Smooth muscle cell (in vitro differentiated cells): ENCODE results near the gene KIF23. TPM values are rescaled to one million over a fixed set of nuclear protein-coding genes. Genes with fewer than 3 reads are reported as not detected.

ENCODE experiments used
- DNase-seq: peaks from one replicate; lab custom pipeline; 2025; ENCODE audit not compliant: unreplicated experiment; lab: John Stamatoyannopoulos, UW
- H2AFZ ChIP-seq: fragments of 200-600 bp; sonication (generic); 2 replicates; pipeline ENCODE4 v1.6.0; 2016; ENCODE audit warnings: antibody characterized with exemption, low read depth, mild to moderate bottlenecking
- H3F3A ChIP-seq: fragments of 200-600 bp; sonication (generic); 2 replicates; pipeline ENCODE4 v1.6.0; 2017; ENCODE audit warnings: antibody characterized with exemption, low read depth
- H3K27ac ChIP-seq: fragments of 200-600 bp; sonication (generic); 2 replicates; pipeline ENCODE4 v1.5.1; 2016; ENCODE audit warnings: low read depth, mild to moderate bottlenecking
- H3K27me3 ChIP-seq: fragments of 200-600 bp; sonication (generic); 2 replicates; pipeline ENCODE4 v1.6.1; 2016; ENCODE audit warnings: low read depth, mild to moderate bottlenecking
- H3K36me3 ChIP-seq: fragments of 200-600 bp; sonication (generic); 2 replicates; pipeline ENCODE4 v1.5.1; 2016; ENCODE audit warnings: low read depth
- H3K4me1 ChIP-seq: fragments of 200-600 bp; sonication (generic); 2 replicates; pipeline ENCODE4 v1.5.1; 2016; ENCODE audit warnings: low read depth
- H3K4me2 ChIP-seq: fragments of 200-600 bp; sonication (generic); 2 replicates; pipeline ENCODE4 v1.6.0; 2016; ENCODE audit warnings: mild to moderate bottlenecking
- H3K4me3 ChIP-seq: fragments of 200-600 bp; sonication (generic); 2 replicates; pipeline ENCODE4 v1.5.1; 2016; ENCODE audit warnings: mild to moderate bottlenecking
- H3K79me2 ChIP-seq: fragments of 200-600 bp; sonication (generic); 2 replicates; pipeline ENCODE4 v1.6.0; 2016; ENCODE audit warnings: low read depth, mild to moderate bottlenecking
- H3K9ac ChIP-seq: fragments of 200-600 bp; sonication (generic); 2 replicates; pipeline ENCODE4 v1.6.0; 2016; ENCODE audit warnings: low read depth
- H3K9me3 ChIP-seq: fragments of 200-600 bp; sonication (generic); replicated peaks from 2 replicates; pipeline ENCODE4 v1.5.1; 2016; ENCODE audit warnings: low read depth
- H4K20me1 ChIP-seq: fragments of 200-600 bp; sonication (generic); 2 replicates; pipeline ENCODE4 v1.6.0; 2016; ENCODE audit warnings: low read depth
- CTCF ChIP-seq: fragments of 200-600 bp; sonication (generic); IDR thresholded peaks from 2 replicates; pipeline ENCODE4 v1.5.1; 2017; ENCODE audit warnings: borderline replicate concordance, mild to moderate bottlenecking, antibody characterized with exemption; ENCODE audit not compliant: insufficient read depth, poor library complexity, severe bottlenecking
- WGBS: methylation state at CpG from one replicate; pipeline ENCODE4 v1.1.7; 2016; ENCODE audit warnings: low lambda C conversion rate; 5-methylcytosine and 5-hydroxymethylcytosine counted together
- polyA plus RNA-seq: library from polyadenylated mRNA; unstranded; fragments of >200 nt; fragmentation: Nextera tagmentation; extraction: Ambion mirVana; gene quantifications from 2 replicates; pipeline ENCODE4 v1.2.1, GENCODE V29; 2016
- total RNA-seq: library from RNA; depleted of rRNA; stranded (reverse); fragments of >200 nt; gene quantifications from 2 replicates; pipeline ENCODE4 v1.2.3, GENCODE V29; 2014

Gene KIF23
- total and polyA plus RNA-seq, 2 experiments from 2014 or later: 14.3 to 44.1 TPM

GRCh38 chr15:69402816-69403215 lies 11.3 kb upstream of the KIF23 start:
- H3K27me3 ChIP-seq: no peaks in the 10 kb centered on the region
- no peak for TF ChIP-seq CTCF
- peaks cover 7% of the 10 kb centered on the region for H3K79me2 ChIP-seq
- H3K9ac ChIP-seq: no peak overlapping the region
- 100% methylated on average over 2 of the region's 2 CpGs for WGBS
- no peaks in the 10 kb centered on the region for H4K20me1 ChIP-seq
- H3K4me3 ChIP-seq: no peak overlapping the region
- no peaks in the 10 kb centered on the region for H3K9me3 ChIP-seq
- DNase-seq: no peak
- no peaks in the 10 kb centered on the region for H3K4me1 ChIP-seq
- no peaks in the 10 kb centered on the region for H3K36me3 ChIP-seq
- H2AFZ ChIP-seq: no peak overlapping the region
- no peaks in the 10 kb centered on the region for H3F3A ChIP-seq
- H3K27ac ChIP-seq: no peak overlapping the region
- H3K4me2 ChIP-seq: no peak overlapping the region

GRCh38 chr15:69403594-69403993 lies 10.6 kb upstream of the KIF23 start:
- H3K4me3 ChIP-seq: no peak overlapping the region
- H3F3A ChIP-seq: no peaks in the 10 kb centered on the region
- H3K27me3 ChIP-seq: no peaks in the 10 kb centered on the region
- peak overlapping the region; percentile 69 for H3K27ac ChIP-seq
- WGBS: 45% methylated on average over 4 of the region's 4 CpGs
- H3K9ac ChIP-seq: no peak overlapping the region
- no peaks in the 10 kb centered on the region for H3K4me1 ChIP-seq
- peaks cover 4% of the 10 kb centered on the region for H4K20me1 ChIP-seq
- no peaks in the 10 kb centered on the region for H3K9me3 ChIP-seq
- DNase-seq: no peak
- H2AFZ ChIP-seq: no peak overlapping the region
- no peaks in the 10 kb centered on the region for H3K36me3 ChIP-seq
- H3K79me2 ChIP-seq: peaks cover 7% of the 10 kb centered on the region
- TF ChIP-seq CTCF: no peak
- H3K4me2 ChIP-seq: peak overlapping the region; percentile 67

GRCh38 chr15:69405110-69405509 lies 9.0 kb upstream of the KIF23 start:
- Histone ChIP-seq H3K27ac (no peak overlapping the region), H3K36me3 (no peaks in the 10 kb centered on the region), H3K4me3 (no peak overlapping the region), H3K4me2 (no peak overlapping the region), H2AFZ (no peak overlapping the region), H3K4me1 (no peaks in the 10 kb centered on the region), H3F3A (no peaks in the 10 kb centered on the region), H3K27me3 (no peaks in the 10 kb centered on the region), H3K9ac (no peak overlapping the region), H4K20me1 (peaks cover 6% of the 10 kb centered on the region), H3K79me2 (peaks cover 9% of the 10 kb centered on the region), H3K9me3 (no peaks in the 10 kb centered on the region)
- TF ChIP-seq CTCF: no peak
- 61% methylated on average over 3 of the region's 3 CpGs for WGBS
- DNase-seq: no peak

- Histone ChIP-seq H3K4me3 (no peak overlapping the region), H4K20me1 (peaks cover 23% of the 10 kb centered on the region), H3K9me3 (no peaks in the 10 kb centered on the region), H3K4me2 (no peak overlapping the region), H3K27me3 (no peaks in the 10 kb centered on the region), H3K36me3 (no peaks in the 10 kb centered on the region), H3K27ac (no peak overlapping the region), H3F3A (no peaks in the 10 kb centered on the region), H3K9ac (no peak overlapping the region), H3K4me1 (no peaks in the 10 kb centered on the region), H2AFZ (no peak overlapping the region), H3K79me2 (peaks cover 35% of the 10 kb centered on the region)
- WGBS: 83% methylated on average over 3 of the region's 3 CpGs
- no peak for TF ChIP-seq CTCF
- DNase-seq: no peak
Measured at GRCh38 chr15:69407719-69408400, 6.3 kb upstream of the KIF23 start.
